ENCODE measurements around the gene BMP8B.
"Not testable (repeated sequence)": the region's sequence is repeated elsewhere in the genome, so short reads cannot be mapped to it uniquely, and the experiment has no call there.

Gene BMP8B

GRCh38 chr1:39812913-39813312 is 24.2 kb upstream of the BMP8B start:
- no peak for DNase-seq
- no peak for ATAC-seq

- ATAC-seq: no peak
- no peak for DNase-seq
Observed at GRCh38 chr1:39808784-39809517, 20.3 kb upstream of the BMP8B start.

GRCh38 chr1:39805385-39805784 is 16.7 kb upstream of the BMP8B start:
- DNase-seq (no peak), ATAC-seq (no peak)

- DNase-seq: no peak
- ATAC-seq: no peak
Observed at GRCh38 chr1:39802496-39803260, 14.0 kb upstream of the BMP8B start.

- ATAC-seq: no peak
- DNase-seq: no peak
Observed at GRCh38 chr1:39800471-39800835, 11.8 kb upstream of the BMP8B start.

GRCh38 chr1:39799770-39800470 is 11.3 kb upstream of the BMP8B start:
- DNase-seq: peak; percentile 86
- ATAC-seq: peak; percentile 65

- peak; percentile 95 for ATAC-seq
- peak; percentile 84 for DNase-seq
Observed at GRCh38 chr1:39798859-39799769, 10.4 kb upstream of the BMP8B start.

GRCh38 chr1:39795651-39796050 is 7.0 kb upstream of the BMP8B start:
- no peak for ATAC-seq
- no peak for DNase-seq

GRCh38 chr1:39791838-39792237 is 3.2 kb upstream of the BMP8B start:
- no peak for ATAC-seq
- DNase-seq: no peak

- ATAC-seq: no peak
- no peak for DNase-seq
Observed at GRCh38 chr1:39789571-39790110, 976 bp upstream of the BMP8B start.

GRCh38 chr1:39788426-39788757 is 273 bp downstream of the BMP8B start:
- DNase-seq (no peak), ATAC-seq (peak; percentile 10)

- not testable (repeated sequence) for DNase-seq, ATAC-seq
Observed at GRCh38 chr1:39787964-39788363, 701 bp downstream of the BMP8B start.

GRCh38 chr1:39787468-39787867 is 1.2 kb downstream of the BMP8B start:
- DNase-seq: no peak
- ATAC-seq: no peak

GRCh38 chr1:39787108-39787375 is 1.6 kb downstream of the BMP8B start:
- DNase-seq, ATAC-seq: not testable (repeated sequence)

GRCh38 chr1:39786303-39787107 is 2.2 kb downstream of the BMP8B start:
- ATAC-seq, DNase-seq: not testable (repeated sequence)

GRCh38 chr1:39782685-39783084 is 6.0 kb downstream of the BMP8B start:
- not testable (repeated sequence) for ATAC-seq, DNase-seq

- DNase-seq: no peak
- ATAC-seq: no peak
Observed at GRCh38 chr1:39782103-39782502, 6.6 kb downstream of the BMP8B start.

GRCh38 chr1:39781349-39781715 is 7.3 kb downstream of the BMP8B start:
- DNase-seq (no peak), ATAC-seq (no peak)

GRCh38 chr1:39779821-39780220 is 8.8 kb downstream of the BMP8B start:
- DNase-seq (no peak), ATAC-seq (no peak)

GRCh38 chr1:39779137-39779536 is 9.5 kb downstream of the BMP8B start:
- ATAC-seq (no peak), DNase-seq (no peak)

GRCh38 chr1:39778463-39779099 is 10.1 kb downstream of the BMP8B start:
- not testable (repeated sequence) for ATAC-seq, DNase-seq

All from stimulated activated naive CD8-positive, alpha-beta T cell treated with anti-CD3 and anti-CD28 coated beads, Interleukin-15, Interleukin-2, amounts not matched to agents 100 U/mL and 50 U/mL, for 24 hours (primary cell).